AG09309 (cell line): Measurements from ENCODE around the gene HNRNPC.
"Not testable (repeated sequence)": the region's sequence is repeated elsewhere in the genome, so short reads cannot be mapped to it uniquely, and the experiment has no call there.

Experiments
- DNase-seq: peaks from one replicate; pipeline ENCODE4 v3.0.0-alpha.2; 2010; ENCODE audit warnings: low read depth
- H3K4me3 ChIP-seq: 2 replicates; pipeline ENCODE4 v1.5.1; 2011; ENCODE audit warnings: mild to moderate bottlenecking, low read depth, low read length, moderate library complexity; ENCODE audit not compliant: control insufficient read depth
- CTCF ChIP-seq: IDR thresholded peaks from 2 replicates; pipeline ENCODE4 v1.5.1; 2011; ENCODE audit warnings: mild to moderate bottlenecking, low read depth, low read length, inconsistent platforms; ENCODE audit not compliant: insufficient read depth, control insufficient read depth; ENCODE audit errors: missing control alignments

Gene HNRNPC

GRCh38 chr14:21308479-21309237, 39.4 kb upstream of the HNRNPC start:
- no peak for TF ChIP-seq CTCF
- H3K4me3 ChIP-seq = no peak overlapping the region
- DNase-seq = no peak

- no peak for DNase-seq
- no peak overlapping the region for H3K4me3 ChIP-seq
- no peak for TF ChIP-seq CTCF
These were observed 38.9 kb upstream of the HNRNPC start for GRCh38 chr14:21308132-21308478.

- no peak for TF ChIP-seq CTCF
- no peak for DNase-seq
- H3K4me3 ChIP-seq = no peak overlapping the region
These were observed 38.4 kb upstream of the HNRNPC start for GRCh38 chr14:21307637-21308036.

GRCh38 chr14:21302836-21303140, 33.5 kb upstream of the HNRNPC start:
- not testable (repeated sequence) for DNase-seq, H3K4me3 ChIP-seq

GRCh38 chr14:21302013-21302835, 33.0 kb upstream of the HNRNPC start:
- no peak overlapping the region for H3K4me3 ChIP-seq
- DNase-seq = no peak
- TF ChIP-seq CTCF = no peak

GRCh38 chr14:21300892-21301291, 31.6 kb upstream of the HNRNPC start:
- no peak overlapping the region for H3K4me3 ChIP-seq
- no peak for TF ChIP-seq CTCF

GRCh38 chr14:21299562-21300130, 30.4 kb upstream of the HNRNPC start:
- no peak for DNase-seq
- no peak overlapping the region for H3K4me3 ChIP-seq
- TF ChIP-seq CTCF = no peak

More at GRCh38 chr14:21300892-21301291, 31.6 kb upstream of the HNRNPC start:
- DNase-seq = no peak
